ENCODE measurements around the gene CYP46A1. TPM values are rescaled to one million over a fixed set of nuclear protein-coding genes. Genes with fewer than 3 reads are reported as not detected.
A peak's percentile ranks its signal among the peaks of the same experiment; 100 is the strongest.

CYP46A1 gene
- total and polyA plus RNA-seq, 8 donors: 1.0 to 5.2 (median 1.8) TPM

DNA sequence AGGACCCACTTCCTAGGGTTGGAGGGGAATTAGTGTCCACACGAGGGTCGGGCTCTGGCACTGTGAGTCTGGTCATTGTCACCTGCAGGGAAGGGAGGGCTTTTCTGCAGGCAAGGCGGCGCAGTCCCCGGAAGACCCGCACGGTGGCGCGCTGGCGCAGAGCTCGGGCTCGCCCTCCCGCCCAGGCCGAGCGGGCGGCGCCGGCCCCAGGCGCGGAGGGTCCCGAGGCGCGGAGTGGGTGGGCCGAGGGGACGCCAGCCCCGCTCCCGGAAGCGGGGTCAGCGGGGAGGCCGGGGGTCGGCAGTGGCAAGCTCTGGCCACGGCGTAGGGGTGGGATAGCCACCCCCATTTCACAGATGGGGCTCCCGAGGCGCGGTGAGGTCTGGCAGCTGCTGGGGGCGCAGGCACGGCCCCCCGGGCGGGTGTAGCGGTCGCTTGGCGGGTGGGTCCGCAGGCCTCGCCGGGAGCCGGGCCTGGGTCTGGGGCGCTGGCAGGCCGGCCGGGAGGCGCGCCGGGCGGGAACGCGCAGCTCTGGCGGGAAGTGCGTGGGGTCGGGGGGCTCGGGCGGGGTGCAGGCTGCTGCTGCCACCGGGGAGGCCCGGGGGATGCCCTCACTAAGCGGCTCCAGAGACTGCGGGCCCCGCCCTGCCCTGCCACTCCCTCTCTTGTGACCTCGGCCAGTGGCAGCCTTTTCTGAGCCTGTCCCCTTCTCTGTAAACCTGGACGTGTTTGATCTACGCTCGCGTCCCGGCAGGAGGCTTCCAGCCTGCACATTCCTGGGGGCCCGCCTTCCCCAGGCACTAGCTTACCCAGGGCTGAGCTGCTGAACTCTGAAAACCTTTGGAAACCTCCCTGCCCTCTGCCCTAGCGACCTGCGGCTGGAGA, 46.1 kb downstream of the CYP46A1 start:
- no peaks in the 10 kb centered on the region for H3K36me3 ChIP-seq
- DNase-seq (peak; percentile 57 to 98 (median 82)), FAIRE-seq (no peak), ATAC-seq (peak; percentile 74 to 85 (median 82))
- peak overlapping the region; percentile 35 to 68 (median 40) for H3K4me3 ChIP-seq
- 4% methylated on average over 60 to 75 of the region's 75 CpGs for WGBS, 2 donors
- no peak overlapping the region for H3K27ac ChIP-seq
- TF ChIP-seq, protein P1, sequence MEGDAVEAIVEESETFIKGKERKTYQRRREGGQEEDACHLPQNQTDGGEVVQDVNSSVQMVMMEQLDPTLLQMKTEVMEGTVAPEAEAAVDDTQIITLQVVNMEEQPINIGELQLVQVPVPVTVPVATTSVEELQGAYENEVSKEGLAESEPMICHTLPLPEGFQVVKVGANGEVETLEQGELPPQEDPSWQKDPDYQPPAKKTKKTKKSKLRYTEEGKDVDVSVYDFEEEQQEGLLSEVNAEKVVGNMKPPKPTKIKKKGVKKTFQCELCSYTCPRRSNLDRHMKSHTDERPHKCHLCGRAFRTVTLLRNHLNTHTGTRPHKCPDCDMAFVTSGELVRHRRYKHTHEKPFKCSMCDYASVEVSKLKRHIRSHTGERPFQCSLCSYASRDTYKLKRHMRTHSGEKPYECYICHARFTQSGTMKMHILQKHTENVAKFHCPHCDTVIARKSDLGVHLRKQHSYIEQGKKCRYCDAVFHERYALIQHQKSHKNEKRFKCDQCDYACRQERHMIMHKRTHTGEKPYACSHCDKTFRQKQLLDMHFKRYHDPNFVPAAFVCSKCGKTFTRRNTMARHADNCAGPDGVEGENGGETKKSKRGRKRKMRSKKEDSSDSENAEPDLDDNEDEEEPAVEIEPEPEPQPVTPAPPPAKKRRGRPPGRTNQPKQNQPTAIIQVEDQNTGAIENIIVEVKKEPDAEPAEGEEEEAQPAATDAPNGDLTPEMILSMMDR (IDR thresholded peaks at IDR 0.05): peak; percentile 81 to 93 (median 86)
- no peaks in the 10 kb centered on the region for H3K27me3 ChIP-seq
- no peaks in the 10 kb centered on the region for H3K9me3 ChIP-seq
- peaks cover 0 to 14% (median 0%) of the 10 kb centered on the region in 3 donors for H3K4me1 ChIP-seq
- intact Hi-C loops (cut with DNase I): loop anchor here (5.0 kb wide), 2 partner anchors 152 to 157 kb away; no protein-coding TSS in a partner anchor

DNA sequence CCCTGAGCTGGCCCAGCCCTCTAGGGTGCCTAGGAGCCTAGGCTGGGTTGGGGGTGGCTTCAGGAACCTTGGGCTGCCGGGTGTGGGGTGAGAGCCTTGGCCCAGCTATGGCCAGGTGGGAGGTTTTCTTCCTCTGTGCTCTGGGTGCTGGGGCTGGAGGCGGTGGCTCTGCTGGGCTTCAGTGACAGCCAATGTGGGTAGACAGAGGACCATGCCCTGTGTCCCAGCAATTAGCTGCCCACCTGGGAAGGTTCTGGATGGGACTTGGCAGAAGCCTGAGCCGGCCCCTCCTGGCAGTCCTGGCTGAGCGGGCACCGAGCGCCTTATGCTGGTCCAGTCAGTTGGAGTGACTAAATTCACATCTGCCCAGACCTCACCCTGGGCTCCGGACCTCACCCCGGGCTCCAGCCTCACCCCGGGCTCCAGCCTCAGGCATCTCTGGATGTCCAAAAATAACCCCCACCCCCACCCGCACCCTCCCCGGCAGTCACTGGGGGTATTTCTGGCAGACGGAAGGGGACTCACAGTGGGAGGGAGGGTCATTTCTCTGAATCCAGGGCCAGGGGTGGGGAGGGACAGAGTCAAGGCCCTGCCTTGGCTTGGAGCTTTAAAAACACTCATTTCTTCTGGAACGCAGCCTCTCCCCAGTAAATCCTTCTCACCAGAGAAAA, 46.9 kb downstream of the CYP46A1 start:
- no peak for FAIRE-seq
- Histone ChIP-seq H3K27me3 (no peaks in the 10 kb centered on the region), H3K4me3 (no peak overlapping the region), H3K4me1 (peaks cover 0 to 14% (median 0%) of the 10 kb centered on the region in 3 donors), H3K9me3 (no peaks in the 10 kb centered on the region), H3K36me3 (no peaks in the 10 kb centered on the region), H3K27ac (no peak overlapping the region)
- 77 to 78% methylated on average over 13 of the region's 13 CpGs for WGBS, 2 donors
- no peak for ATAC-seq
- peak in 5 of 6 donors; percentile 4 to 74 (median 16) for DNase-seq
- intact Hi-C loops (cut with DNase I): loop anchor here in 1 of 3 donors (5.0 kb wide), 1 partner anchor 151 kb away; no protein-coding TSS in a partner anchor
- TF ChIP-seq, protein P1 (IDR thresholded peaks at IDR 0.05): no peak

DNA sequence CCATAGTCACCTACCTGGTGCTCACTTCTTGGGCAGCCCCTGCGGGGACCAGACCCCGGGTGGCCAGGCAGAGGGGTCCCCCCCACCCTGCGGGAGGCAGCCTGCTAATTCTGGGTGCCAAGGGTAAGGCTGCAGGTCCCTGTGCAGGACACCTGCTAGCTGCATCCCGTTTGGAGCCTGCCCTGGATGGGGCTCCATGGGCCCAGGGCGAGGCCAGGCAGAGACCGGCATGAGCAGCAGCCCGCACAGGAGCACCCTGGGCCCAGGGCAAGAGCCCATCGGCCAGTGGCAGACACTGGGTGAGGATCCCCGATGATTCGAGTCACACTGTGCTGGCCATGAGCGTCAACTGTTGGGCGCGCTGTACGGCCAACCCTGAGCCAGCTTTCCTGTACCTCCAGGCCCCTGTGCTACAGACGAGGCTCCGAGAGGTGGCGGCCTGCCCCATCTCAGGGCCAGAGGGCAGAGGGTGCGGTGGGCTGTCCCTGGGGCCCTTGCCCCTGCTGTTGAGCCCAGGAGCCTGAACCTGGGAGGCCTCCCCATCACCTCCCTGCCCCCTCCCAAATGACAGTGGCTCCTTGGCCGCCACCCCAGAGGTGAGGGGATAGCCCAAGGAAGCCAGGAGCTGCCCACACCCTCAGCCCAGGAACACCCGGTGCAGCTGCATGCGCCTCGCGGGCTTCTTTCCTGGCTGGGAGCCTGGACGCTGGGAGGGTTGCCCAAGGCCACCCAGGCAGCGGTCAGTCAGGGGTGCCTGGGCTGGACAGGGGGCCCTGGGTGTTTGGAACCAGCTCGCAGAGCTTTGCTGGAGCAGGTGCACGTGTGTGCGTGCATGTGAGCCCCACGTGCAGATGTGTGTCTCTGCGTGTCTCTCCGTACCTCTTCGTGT, 47.7 kb downstream of the CYP46A1 start:
- intact Hi-C loops (cut with DNase I): loop anchor here in 1 of 3 donors (5.0 kb wide), 1 partner anchor 151 kb away; no protein-coding TSS in a partner anchor

More for the DNA sequence above, 47.7 kb downstream of the CYP46A1 start:
- H3K4me3 ChIP-seq: no peak overlapping the region
- peaks cover 0 to 14% (median 0%) of the 10 kb centered on the region in 3 donors for H3K4me1 ChIP-seq
- ATAC-seq: peak; percentile 49 to 78 (median 68)
- peak; percentile 50 to 89 (median 76) for DNase-seq
- no peak for FAIRE-seq
- H3K27ac ChIP-seq: peak overlapping the region in 3 of 4 donors; percentile 12 to 58 (median 13)
- WGBS, 2 donors: 51 to 53% methylated on average over 31 to 32 of the region's 32 CpGs
- no peaks in the 10 kb centered on the region for H3K36me3 ChIP-seq
- no peaks in the 10 kb centered on the region for H3K27me3 ChIP-seq
- TF ChIP-seq, protein P1 (IDR thresholded peaks at IDR 0.05): no peak
- H3K9me3 ChIP-seq: no peaks in the 10 kb centered on the region
